ENCODE data around the gene RAP1GAP2.

RAP1GAP2 gene

DNA sequence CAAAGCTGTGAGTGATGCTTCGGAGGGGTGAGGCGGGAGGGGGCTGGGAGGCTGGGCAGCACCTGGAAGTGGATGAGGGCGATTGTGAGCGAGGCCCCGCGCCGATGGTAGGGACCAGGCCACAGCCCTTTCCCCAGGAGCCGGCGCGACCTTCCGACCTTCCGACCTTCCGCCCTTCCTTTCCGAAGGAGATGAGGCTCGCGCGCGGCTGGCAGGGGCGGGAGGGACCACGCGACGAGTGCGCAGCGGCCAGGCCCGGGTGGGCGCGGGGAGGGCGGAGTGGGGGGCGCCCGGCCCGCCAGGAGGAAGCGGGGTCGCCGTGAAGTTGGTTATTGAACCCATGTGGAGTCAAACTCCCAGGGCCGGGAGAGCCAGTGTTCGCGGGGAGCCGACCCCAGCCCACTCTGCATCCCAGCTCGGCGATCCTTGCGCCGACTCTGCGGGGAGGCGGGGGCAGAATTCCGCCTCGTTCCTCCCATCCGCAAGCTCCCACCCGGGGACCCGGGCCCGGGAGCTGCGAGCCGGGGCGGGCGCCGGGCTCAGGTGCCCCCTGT, 56.6 kb downstream of the RAP1GAP2 start:
- DNase-seq (ENCODE audit: low read depth in 1 of 2, low spot score in 1 of 2): no peak

GRCh38 chr17:2853283-2854142, 57.3 kb downstream of the RAP1GAP2 start:
- DNase-seq (ENCODE audit: low read depth in 1 of 2, low spot score in 1 of 2): no peak

DNA sequence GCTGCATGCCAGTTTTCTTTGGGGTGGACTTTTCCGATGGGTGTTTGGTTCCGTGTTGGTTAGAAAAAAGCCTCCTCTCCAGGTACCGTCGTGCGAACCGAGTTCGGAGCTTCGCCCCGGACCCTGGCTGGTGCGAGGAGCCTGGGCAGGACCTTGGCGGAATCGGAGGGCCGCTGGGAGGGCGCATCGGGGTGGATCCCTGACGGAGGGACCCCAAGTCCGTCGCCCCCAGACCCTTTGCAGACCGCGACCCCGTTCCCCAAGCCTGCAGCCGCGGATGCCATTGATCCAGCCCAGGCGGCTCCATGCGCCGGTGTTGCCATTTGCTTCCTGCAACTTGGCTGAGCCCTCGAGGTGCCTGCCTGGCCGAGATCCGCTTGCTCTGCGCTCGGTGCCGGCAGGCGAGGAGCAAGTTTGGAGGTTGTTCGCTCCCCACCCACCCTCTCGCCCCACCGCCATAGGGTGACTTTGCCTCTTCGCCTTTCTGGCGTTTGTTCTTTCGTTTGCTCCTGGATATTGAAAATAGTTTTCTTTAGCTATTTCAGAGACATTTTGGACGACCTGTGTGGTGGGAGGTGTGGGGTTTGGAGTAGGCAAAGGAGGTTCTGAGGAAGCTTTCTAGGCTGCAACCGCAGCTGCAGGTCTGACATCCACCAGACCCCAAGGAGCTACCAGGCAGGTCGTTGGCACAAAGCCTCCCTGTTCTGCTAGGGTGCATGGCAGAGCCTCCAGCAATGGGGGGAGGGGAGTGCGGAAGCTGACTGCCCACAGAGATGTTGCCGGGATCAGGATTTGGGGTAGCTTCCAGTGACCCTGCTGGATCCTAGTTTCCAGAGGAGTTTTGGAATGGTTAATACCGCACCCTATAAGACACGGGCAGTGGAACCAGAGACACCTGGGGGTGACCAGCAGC, 58.2 kb downstream of the RAP1GAP2 start:
- DNase-seq (ENCODE audit: low read depth in 1 of 2, low spot score in 1 of 2): no peak

DNA sequence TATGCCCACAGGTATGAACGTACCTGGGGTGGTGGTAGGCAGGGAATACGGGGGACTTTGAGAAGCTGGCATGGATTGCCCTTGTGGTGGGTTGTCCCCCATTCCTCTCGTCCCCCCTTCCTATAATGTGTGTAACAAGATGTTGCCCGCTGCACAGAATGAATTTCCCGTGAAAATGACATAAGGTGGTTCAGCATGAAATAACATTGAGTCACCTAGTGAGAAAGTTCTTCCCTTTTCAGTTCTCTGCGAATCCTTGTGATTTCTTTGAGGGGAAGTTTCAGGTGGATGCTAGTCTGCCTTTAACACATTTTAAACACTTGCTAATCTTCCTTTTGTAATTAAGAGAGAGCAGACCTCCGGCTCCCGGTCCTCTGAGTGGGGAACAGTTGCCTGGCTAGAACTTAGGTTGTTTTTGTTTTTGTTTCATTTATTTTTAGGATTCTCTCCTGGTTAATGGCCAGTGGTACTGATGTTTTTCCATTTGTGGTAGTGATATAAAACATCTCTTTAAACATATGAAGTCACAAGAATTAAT, 58.9 kb downstream of the RAP1GAP2 start:
- no peak for DNase-seq (ENCODE audit: low read depth in 1 of 2, low spot score in 1 of 2)

GRCh38 chr17:2856727-2857126, 60.5 kb downstream of the RAP1GAP2 start:
- no peak for DNase-seq (ENCODE audit: low read depth in 1 of 2, low spot score in 1 of 2)

GRCh38 chr17:2860045-2860444, 63.8 kb downstream of the RAP1GAP2 start:
- DNase-seq (ENCODE audit: low read depth in 1 of 2, low spot score in 1 of 2): no peak

- no peak for DNase-seq (ENCODE audit: low read depth in 1 of 2, low spot score in 1 of 2)
Observed at GRCh38 chr17:2860883-2861282, 64.6 kb downstream of the RAP1GAP2 start.

DNA sequence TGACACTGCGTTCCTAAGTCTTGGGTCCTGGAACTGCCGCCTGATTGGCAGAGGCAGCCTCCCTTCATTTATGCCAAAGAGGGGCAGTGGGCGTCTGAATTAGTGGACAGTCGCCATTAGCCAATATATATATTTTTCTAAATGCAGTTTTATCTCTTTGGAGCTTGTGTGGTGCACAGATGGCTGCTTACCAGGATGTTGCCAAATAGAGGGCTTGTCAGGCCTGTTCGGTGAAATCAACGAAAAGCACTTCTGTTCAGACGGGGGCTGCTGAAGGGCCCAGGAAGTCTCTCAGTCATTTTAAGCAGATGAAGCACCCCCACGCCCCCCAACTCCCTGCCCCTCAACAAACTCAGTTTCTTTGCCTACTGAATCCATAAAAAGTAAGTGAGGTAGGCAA, 66.0 kb downstream of the RAP1GAP2 start:
- no peak for DNase-seq (ENCODE audit: low read depth in 1 of 2, low spot score in 1 of 2)

- no peak for DNase-seq (ENCODE audit: low read depth in 1 of 2, low spot score in 1 of 2)
Observed at GRCh38 chr17:2863204-2863603, 67.0 kb downstream of the RAP1GAP2 start.

DNA sequence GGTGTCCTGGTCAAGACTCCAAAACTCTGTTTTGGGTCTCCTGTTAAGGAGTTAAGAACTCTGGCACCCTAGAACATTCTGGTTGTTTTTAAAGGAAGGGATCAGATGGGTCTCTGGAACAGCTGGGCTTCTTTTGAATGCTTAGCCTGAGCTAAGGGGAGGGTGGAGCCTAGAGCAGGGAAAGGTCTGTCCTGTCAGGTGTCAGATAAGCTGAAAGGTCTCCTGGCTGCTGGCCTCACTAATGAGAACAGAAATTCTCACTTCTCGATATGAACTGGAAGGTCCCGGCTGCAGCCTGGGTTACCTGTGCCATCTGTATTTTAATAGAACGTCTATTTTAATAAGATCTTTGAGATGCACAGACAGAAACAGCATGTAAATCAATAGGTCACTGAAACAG, 69.0 kb downstream of the RAP1GAP2 start:
- DNase-seq (ENCODE audit: low read depth in 1 of 2, low spot score in 1 of 2): no peak

GRCh38 chr17:2867441-2868424, 71.5 kb downstream of the RAP1GAP2 start:
- no peak for DNase-seq (ENCODE audit: low read depth in 1 of 2, low spot score in 1 of 2)

GRCh38 chr17:2869604-2870003, 73.4 kb downstream of the RAP1GAP2 start:
- DNase-seq (ENCODE audit: low read depth in 1 of 2, low spot score in 1 of 2): no peak

DNA sequence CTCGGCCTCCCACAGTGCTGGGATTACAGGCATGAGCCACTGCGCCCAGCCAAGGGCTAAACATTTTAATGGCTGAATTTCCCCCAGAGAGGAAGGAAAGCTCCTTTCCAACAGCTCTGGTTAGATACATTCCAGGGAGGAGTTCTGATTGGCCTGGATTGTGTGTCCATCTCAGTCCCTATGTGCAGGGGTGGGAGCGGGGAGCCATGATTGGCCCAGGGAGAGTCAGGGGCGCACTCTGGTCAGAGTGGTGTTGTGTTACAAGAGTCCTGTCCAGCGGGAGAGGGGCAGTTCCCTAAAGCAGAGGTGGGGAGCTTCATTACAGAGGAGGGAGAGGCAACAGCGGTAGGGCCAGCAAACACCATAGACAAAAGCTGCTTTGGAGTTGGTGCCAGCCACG, 75.0 kb downstream of the RAP1GAP2 start:
- DNase-seq (ENCODE audit: low read depth in 1 of 2, low spot score in 1 of 2): no peak

DNA sequence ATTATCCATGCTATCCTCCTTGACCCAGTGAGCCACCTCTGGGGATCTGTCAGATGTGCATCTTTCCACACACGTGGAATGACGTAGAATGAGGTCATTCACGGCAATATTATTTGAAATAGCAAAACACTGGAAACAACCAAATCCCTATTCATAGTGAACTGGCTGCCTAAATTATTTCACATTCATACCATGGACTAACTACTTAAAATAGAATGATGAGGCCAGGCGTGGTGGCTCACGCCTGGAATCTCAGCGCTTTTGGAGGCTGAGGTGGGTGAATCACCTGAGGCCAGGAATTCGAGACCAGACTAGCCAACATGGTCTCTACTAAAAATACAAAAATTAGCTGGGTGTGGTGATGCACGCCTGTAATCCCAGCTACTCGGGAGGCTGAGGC, 75.5 kb downstream of the RAP1GAP2 start:
- no peak for DNase-seq (ENCODE audit: low read depth in 1 of 2, low spot score in 1 of 2)

GRCh38 chr17:2872282-2872681, 76.0 kb downstream of the RAP1GAP2 start:
- DNase-seq (ENCODE audit: low read depth in 1 of 2, low spot score in 1 of 2): no peak

DNA sequence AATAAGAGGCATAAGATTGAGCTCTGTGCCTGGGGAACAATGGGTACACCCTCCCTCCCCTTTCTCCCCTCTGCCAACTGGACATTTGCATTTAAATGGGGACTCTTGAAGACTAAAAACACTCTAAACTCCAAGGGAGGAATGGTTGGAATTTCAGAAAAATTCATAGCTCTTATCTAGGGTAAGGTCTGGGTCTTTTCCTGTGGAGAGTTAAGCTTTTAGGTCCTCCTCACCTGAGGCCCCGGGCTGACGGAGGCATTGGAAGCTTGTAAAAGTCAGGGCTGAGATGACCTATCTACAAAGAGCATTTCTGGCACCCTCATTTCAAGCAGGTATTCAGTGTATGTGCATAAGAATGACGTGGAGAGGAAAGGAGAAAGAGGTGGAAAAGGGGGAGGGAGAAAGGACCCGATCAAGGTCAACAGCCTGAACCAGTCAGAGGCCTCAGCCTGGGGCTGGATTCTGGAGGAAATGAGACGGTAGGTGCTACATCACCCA, 78.0 kb downstream of the RAP1GAP2 start:
- DNase-seq (ENCODE audit: low read depth in 1 of 2, low spot score in 1 of 2): no peak

DNA sequence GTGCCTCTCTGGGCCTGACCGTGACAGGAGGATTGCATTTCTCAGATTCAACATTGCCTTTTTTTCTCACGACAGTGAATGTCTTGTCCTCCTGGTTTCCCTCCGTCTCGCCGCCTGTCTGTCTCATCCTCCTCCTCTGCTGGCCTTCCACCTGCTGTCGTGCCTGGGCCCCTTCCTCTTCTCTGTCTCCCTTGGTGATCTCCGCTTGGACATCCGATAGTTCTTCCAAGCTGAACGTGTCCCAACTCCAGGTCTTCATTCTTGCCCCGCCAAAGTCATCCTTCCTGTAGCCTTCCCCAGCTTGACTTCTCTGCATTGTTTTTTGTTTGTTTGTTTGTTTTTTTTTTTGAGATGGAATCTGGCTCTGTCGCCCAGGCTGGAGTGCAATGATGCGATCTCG, 79.4 kb downstream of the RAP1GAP2 start:
- no peak for DNase-seq (ENCODE audit: low read depth in 1 of 2, low spot score in 1 of 2)

DNA sequence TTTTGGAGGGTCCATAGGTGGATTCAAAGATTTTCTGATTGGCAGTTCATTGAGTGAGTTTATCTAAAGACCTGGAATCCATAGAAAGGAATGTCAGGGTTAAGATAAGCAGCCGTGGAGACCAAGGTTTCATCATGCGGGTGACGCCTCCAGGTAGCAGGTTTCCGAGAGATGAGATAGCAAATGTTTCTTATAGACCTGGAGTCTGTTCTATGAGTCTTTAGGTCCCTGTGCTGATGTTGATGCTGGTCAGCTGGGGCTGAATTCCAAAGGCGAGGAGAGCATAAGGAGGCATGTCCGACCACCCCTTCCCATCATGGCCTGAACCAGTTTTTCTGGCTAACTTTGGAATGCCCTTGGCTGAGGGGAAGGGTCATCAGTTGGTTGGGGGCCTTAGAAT, 80.2 kb downstream of the RAP1GAP2 start:
- DNase-seq (ENCODE audit: low read depth in 1 of 2, low spot score in 1 of 2): no peak

GRCh38 chr17:2878751-2879254, 82.6 kb downstream of the RAP1GAP2 start:
- DNase-seq (ENCODE audit: low read depth in 1 of 2, low spot score in 1 of 2): no peak

- no peak for DNase-seq (ENCODE audit: low read depth in 1 of 2, low spot score in 1 of 2)
Observed at GRCh38 chr17:2880050-2880449, 83.8 kb downstream of the RAP1GAP2 start.
